Dermis blood vessel endothelial cell (primary cell): ENCODE data around the gene PAK5. TPM values are rescaled to one million over a fixed set of nuclear protein-coding genes. Genes with fewer than 3 reads are reported as not detected.

Experiments
- DNase-seq: peaks from one replicate; pipeline ENCODE4 v3.0.0; 2010
- total RNA-seq: library from RNA; depleted of rRNA; stranded (reverse); fragments of >200 nt; gene quantifications from 2 replicates; pipeline ENCODE4 v1.2.3, GENCODE V29; 2014

The PAK5 gene
- total RNA-seq, 1 donor from 2014 or later: not detected

GRCh38 chr20:9490631-9491030 is 348.2 kb downstream of the PAK5 start:
- DNase-seq: no peak

GRCh38 chr20:9490161-9490560 is 348.7 kb downstream of the PAK5 start:
- DNase-seq: no peak

- DNase-seq: no peak
These were observed 350.8 kb downstream of the PAK5 start for GRCh38 chr20:9488063-9488462.

Other genes with a start within 250 kb of the PAK5 start
- 1.5 and 2.0 TPM in 2 replicates for gene ANKEF1, start 195.9 kb upstream of the PAK5 start, total RNA-seq